Fibroblast of villous mesenchyme (primary cell): Measurements from ENCODE around the gene COL4A6. TPM values are rescaled to one million over a fixed set of nuclear protein-coding genes. Genes with fewer than 3 reads are reported as not detected.

Experiments
- DNase-seq: peaks from one replicate; pipeline ENCODE4 v3.0.0-alpha.2; 2010; ENCODE audit warnings: low read depth
- H3K4me3 ChIP-seq: 2 replicates; pipeline ENCODE4 v1.5.1; 2011; ENCODE audit warnings: low read depth, mild to moderate bottlenecking, low read length
- total RNA-seq: library from RNA; depleted of rRNA; stranded (reverse); fragments of >200 nt; gene quantifications from 2 replicates; pipeline ENCODE4 v1.2.3, GENCODE V29; 2012
- TF ChIP-seq, protein P1 (sequence below): IDR thresholded peaks from 2 replicates; pipeline ENCODE4 v1.5.1; 2012; ENCODE audit warnings: low read depth, mild to moderate bottlenecking, low read length; ENCODE audit not compliant: insufficient read depth

The COL4A6 gene
- total RNA-seq, 1 donor, result 1.7 TPM

DNA sequence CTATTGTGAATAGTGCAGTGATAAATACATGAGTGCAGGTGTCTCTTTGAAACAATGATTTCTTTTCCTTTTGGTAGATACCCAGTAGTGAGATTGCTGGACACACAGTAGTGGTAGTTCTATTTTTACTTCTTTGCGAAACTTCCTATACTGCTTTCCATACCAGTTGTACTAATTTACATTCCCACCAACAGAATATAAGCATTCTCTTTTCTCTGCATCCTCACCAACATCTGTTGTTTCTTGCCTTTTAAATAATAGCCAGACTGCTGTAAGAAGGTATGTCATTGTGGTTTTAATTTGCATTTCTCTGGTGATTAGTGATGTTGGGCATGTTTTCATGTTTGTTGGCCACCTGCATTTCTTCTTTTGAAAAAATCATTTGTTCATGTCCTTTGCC is 105.9 kb downstream of the COL4A6 start:
- H3K4me3 ChIP-seq, result no peak overlapping the region
- TF ChIP-seq, protein P1, sequence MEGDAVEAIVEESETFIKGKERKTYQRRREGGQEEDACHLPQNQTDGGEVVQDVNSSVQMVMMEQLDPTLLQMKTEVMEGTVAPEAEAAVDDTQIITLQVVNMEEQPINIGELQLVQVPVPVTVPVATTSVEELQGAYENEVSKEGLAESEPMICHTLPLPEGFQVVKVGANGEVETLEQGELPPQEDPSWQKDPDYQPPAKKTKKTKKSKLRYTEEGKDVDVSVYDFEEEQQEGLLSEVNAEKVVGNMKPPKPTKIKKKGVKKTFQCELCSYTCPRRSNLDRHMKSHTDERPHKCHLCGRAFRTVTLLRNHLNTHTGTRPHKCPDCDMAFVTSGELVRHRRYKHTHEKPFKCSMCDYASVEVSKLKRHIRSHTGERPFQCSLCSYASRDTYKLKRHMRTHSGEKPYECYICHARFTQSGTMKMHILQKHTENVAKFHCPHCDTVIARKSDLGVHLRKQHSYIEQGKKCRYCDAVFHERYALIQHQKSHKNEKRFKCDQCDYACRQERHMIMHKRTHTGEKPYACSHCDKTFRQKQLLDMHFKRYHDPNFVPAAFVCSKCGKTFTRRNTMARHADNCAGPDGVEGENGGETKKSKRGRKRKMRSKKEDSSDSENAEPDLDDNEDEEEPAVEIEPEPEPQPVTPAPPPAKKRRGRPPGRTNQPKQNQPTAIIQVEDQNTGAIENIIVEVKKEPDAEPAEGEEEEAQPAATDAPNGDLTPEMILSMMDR, result no peak
- no peak for DNase-seq

DNA sequence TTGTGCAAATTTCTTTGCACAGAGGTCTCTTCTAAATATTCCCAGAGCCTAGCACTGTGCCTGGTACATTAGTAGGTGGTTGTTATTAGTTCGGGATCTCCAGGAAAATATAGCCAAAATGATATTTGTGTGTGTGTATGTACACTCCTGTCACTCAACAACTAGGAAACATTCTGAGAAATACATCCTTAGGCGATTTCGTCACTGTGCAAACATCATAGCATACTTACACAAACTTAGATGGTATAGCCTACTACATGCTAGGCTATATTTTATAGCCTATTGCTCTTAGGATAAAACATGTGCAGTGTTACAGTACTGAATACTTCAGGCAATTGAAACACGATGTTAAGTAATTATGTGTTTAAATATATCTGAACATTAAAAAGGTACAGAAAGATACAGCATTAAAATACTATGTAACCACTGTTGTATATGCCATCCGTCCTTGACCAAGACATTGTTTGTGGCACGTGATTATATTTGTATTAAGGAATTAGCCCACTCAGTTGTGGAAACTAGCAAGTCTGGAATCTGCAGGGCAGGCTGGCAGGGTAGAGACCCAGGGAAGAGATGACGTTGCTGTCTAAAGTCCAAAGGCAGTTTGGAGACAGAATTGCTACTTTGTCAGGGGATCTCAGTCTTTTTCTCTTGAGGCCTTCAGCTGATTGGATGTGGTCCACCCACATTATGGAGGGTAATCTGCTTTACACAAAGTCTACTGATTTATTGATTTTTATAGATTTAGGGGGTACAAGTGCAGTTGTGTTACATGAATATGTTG is 106.9 kb downstream of the COL4A6 start:
- no peak for DNase-seq
- H3K4me3 ChIP-seq, result no peak overlapping the region
- TF ChIP-seq, protein P1, result no peak

DNA sequence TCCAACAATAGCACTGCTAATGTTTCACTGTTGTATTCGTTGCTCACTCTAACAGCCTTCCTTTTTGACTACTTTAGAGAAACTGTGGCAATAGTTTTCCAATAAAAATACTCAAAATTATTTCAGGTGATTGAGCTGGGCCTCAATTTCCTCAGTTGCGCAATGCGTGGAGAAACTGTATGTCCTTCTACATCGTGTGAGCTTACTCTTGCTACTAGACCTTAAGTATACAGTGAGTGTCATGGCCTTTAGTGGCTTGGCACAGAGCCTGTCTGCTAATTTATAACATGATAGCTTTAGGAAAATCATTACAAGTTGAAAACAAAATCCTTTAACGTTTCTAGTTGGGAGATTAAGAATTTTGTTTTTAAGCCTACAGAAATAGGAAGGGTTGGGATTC is 114.5 kb downstream of the COL4A6 start:
- TF ChIP-seq, protein P1, result no peak
- no peak for DNase-seq
- H3K4me3 ChIP-seq, result no peak overlapping the region

DNA sequence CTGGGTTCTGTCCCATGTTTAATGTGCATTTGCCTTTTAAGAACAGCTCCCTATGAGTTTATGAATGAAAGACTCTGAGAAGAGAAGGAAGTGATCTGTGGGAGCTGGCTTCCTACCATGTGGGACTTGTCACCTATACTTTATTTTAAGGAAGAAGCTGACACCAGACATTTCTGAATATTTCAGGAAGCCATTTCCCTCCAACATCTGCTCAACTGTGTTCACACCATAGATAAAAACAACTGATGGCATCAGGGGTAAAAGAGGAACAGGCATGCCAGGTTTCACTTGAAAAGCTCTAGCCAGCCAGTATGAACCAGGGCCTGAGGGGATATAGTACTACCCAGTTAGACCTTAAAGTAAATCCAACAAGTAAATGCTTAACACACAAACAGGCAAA is 116.0 kb downstream of the COL4A6 start:
- H3K4me3 ChIP-seq, result no peak overlapping the region
- TF ChIP-seq, protein P1, result no peak

DNA sequence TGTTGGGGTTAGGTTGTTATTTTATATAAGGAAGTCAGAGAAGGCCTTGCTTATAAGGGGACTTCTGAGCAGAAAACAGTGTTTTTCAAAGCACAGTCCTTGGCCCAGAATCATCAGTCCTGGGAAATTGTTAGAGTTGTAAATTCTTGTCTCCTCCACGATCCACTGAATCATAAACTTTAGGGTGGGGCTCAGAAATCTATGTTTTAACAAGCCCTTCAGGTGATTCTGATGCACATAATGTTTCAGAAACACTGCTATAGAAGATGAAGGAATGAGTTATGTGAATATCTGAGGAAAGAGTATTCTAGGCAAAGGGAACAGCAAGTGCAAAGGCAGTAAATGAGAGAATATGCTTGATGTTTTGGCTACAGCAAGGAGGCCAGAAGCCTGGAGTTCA is 121.8 kb downstream of the COL4A6 start:
- no peak for DNase-seq
- no peak overlapping the region for H3K4me3 ChIP-seq
- TF ChIP-seq, protein P1, result no peak

More for the DNA sequence above, 116.0 kb downstream of the COL4A6 start:
- DNase-seq, result no peak

DNA sequence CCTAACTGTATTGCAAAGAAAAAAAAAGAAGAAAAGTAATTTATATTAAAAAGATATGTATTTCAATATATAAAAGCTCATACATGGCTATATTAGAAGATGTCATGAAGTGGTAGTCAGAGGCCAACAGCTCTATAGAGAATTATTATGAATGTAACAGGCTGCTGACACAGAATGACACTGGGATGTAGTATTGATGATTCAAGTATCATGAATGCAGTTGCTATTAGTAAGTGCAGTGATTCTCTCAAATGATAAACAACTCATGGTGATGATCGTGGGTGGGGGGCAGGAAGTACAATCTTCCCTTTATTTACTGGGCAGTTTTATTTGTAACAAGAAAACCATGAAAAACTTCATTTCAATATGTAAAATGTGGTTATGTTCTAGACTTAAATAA is 124.6 kb downstream of the COL4A6 start:
- no peak for DNase-seq

More for the DNA sequence above, 124.6 kb downstream of the COL4A6 start:
- H3K4me3 ChIP-seq, result no peak overlapping the region
- TF ChIP-seq, protein P1, result no peak
